ENCODE results near the gene OR4F15.

- TF ChIP-seq CTCF (IDR thresholded peaks at IDR 0.05) (no peak), POLR2A (IDR thresholded peaks at IDR 0.05) (no peak), EP300 (IDR thresholded peaks at IDR 0.05) (no peak)
These were observed 16.5 kb upstream of the OR4F15 start for GRCh38 chr15:101795455-101795854.
